RWPE2 (cell line): ENCODE measurements around the gene FAM117A.

ENCODE experiments used
- ATAC-seq: fragments of 200-7000 bp; cut with Tn5 transposase; 3 replicates; pipeline ENCODE4 v1.9.1; 2021; ENCODE audit warnings: low read depth
- DNase-seq: peaks from one replicate; pipeline ENCODE4 v3.0.0-alpha.2; 2020; ENCODE audit warnings: low spot score
- H3K27ac ChIP-seq: fragments of 450-650 bp; 2 replicates; pipeline ENCODE4 v1.5.1; 2017; ENCODE audit warnings: mild to moderate bottlenecking; ENCODE audit not compliant: poor library complexity, severe bottlenecking
- H3K27me3 ChIP-seq: fragments of 250-450 bp; sonication (Bioruptor Pico); 2 replicates; pipeline ENCODE4 v1.5.1; 2021; ENCODE audit warnings: mild to moderate bottlenecking, moderate library complexity; ENCODE audit not compliant: insufficient read depth, poor library complexity, severe bottlenecking
- H3K36me3 ChIP-seq: fragments of 250-450 bp; sonication (Bioruptor Pico); 2 replicates; pipeline ENCODE4 v1.5.1; 2020; ENCODE audit warnings: low read depth, mild to moderate bottlenecking, moderate library complexity
- H3K4me1 ChIP-seq: fragments of 250-450 bp; sonication (Bioruptor Pico); 2 replicates; pipeline ENCODE4 v1.5.1; 2021; ENCODE audit warnings: mild to moderate bottlenecking, moderate library complexity; ENCODE audit not compliant: insufficient read depth, poor library complexity, severe bottlenecking
- H3K4me3 ChIP-seq: fragments of 250-450 bp; sonication (Bioruptor Pico); 2 replicates; pipeline ENCODE4 v1.5.1; 2021; ENCODE audit warnings: mild to moderate bottlenecking, moderate library complexity; ENCODE audit not compliant: severe bottlenecking
- H3K9me3 ChIP-seq: fragments of 250-450 bp; sonication (Bioruptor Pico); 2 replicates; pipeline ENCODE4 v1.5.1; 2021; ENCODE audit warnings: mild to moderate bottlenecking, moderate library complexity; ENCODE audit not compliant: severe bottlenecking
- CTCF ChIP-seq: fragments of 450-650 bp; IDR thresholded peaks from one replicate; pipeline ENCODE4 v1.5.1; 2017; ENCODE audit warnings: mild to moderate bottlenecking, moderate library complexity; ENCODE audit not compliant: poor library complexity, severe bottlenecking

Gene FAM117A

DNA sequence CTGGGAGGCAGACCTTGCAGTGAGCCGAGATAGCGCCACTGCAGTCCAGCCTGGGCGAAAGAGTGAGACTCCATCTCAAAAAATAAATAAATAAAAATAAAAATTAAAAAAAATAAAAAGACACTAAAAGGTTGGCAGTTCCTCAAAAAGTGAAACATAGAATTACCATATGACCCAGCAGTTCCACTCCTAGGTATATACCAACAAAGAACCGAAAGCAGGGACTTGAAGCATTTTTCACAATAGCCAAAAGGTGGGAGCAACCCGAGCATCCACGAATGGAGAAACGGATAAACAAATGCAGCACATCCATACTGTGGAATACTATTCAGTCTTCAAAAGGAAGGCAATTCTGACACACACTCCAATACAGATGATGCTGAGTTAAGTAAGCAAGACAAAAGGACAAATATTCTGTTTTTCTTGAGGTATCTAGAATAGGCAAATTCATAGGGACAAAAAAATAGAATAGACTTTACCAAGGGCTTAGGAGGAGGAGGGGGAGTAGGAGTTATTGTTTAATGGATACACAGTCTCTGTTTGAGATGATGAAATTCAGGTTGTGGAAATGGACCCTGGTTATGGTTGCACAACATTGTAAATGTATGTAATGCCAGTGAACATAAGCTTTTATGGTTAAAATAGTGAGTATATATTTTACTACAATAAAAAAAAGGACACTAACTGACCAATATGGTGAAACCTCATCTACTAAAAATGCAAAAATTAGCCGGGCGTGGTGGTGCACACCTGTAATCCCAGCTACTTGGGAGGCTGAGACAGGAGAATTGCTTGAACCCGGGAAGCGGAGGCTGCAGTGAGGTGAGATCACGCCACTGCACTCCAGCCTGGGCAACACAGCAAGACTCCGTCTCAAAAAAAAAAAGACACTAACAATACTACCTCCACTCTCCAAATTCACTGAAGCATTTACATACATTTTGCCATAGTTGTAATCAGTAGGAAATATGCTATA, 29.1 kb downstream of the FAM117A start:
- DNase-seq (no peak), ATAC-seq (no peak)
- TF ChIP-seq CTCF: no peak
- Histone ChIP-seq H3K27ac (no peak overlapping the region), H3K36me3 (no peaks in the 10 kb centered on the region), H3K27me3 (no peaks in the 10 kb centered on the region), H3K4me1 (no peaks in the 10 kb centered on the region), H3K9me3 (no peaks in the 10 kb centered on the region), H3K4me3 (no peak overlapping the region)

- H3K27ac ChIP-seq: no peak overlapping the region
- no peak for DNase-seq
- no peak for TF ChIP-seq CTCF
- no peaks in the 10 kb centered on the region for H3K36me3 ChIP-seq
- H3K9me3 ChIP-seq: no peaks in the 10 kb centered on the region
- no peaks in the 10 kb centered on the region for H3K4me1 ChIP-seq
- ATAC-seq: no peak
- no peaks in the 10 kb centered on the region for H3K27me3 ChIP-seq
- no peak overlapping the region for H3K4me3 ChIP-seq
Measured at GRCh38 chr17:49731435-49731831, 32.5 kb downstream of the FAM117A start.

DNA sequence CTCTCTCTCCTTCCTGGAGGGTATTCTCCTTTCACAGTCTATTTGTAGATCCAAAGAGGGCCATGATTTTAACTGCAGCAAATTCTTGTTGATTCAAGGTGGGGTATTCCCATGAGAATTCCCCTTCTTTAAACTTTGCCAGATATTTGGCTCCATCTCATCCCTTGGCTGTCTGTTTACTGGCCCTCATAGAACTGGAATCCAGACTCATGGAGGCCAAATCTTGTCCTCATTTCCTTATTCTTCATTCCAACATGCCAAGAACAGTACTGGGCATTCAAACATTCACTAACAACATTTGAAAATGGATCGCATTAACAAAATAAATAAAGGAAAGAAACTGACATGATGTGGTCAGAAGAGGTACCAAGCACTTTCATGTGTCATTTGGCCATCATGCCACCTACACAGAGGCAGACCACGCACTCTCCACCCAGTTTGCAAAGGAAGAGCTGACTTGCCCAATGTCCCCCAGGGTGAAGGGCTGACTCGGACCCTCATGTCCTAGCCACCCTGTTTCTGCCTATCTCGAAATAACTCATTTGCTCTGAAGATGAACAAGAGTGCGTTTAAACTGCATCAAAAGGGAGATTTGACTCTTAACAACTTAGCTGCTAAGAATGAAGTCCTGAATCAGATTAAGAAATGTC, 33.0 kb downstream of the FAM117A start:
- TF ChIP-seq CTCF: no peak
- H3K27me3 ChIP-seq: no peaks in the 10 kb centered on the region
- no peak overlapping the region for H3K4me3 ChIP-seq
- H3K36me3 ChIP-seq: no peaks in the 10 kb centered on the region
- no peaks in the 10 kb centered on the region for H3K4me1 ChIP-seq
- DNase-seq (no peak), ATAC-seq (no peak)
- H3K9me3 ChIP-seq: no peaks in the 10 kb centered on the region
- H3K27ac ChIP-seq: no peak overlapping the region

DNA sequence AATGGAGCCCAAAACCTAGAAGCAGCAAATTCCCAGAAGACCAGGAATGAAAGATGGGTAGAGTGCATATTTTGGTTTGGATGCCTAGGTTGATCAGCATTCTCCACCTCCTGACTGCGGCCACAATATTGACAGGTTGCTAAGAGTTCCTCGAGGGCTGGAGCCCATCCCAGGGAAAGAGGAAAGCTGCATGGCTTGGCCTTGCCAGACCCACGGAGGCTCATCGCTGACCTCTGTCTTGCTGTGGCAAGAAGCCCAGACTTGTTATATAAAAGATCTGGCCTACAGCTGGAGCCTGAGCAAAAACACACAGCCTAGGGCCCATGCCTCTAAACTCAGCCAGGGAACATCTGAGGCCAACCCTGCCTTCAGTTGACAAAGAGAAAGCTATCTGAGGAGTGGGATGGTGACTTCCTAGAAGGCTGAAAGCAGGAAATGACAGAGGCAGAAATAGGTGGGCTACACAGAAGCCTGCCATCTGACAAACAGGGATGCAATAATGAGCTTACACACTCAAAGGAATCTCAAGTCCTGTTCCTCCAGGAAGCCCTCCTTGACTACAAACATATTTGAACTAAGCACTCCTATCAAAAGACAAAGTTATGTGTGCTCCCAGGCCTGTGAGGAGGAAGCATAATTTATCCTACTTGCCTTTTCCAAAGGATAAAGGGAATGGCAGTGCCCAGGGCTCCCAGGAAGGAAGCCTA, 33.7 kb downstream of the FAM117A start:
- no peak overlapping the region for H3K27ac ChIP-seq
- TF ChIP-seq CTCF: no peak
- no peaks in the 10 kb centered on the region for H3K27me3 ChIP-seq
- no peaks in the 10 kb centered on the region for H3K36me3 ChIP-seq
- H3K4me1 ChIP-seq: no peaks in the 10 kb centered on the region
- H3K9me3 ChIP-seq: no peaks in the 10 kb centered on the region
- no peak overlapping the region for H3K4me3 ChIP-seq
- DNase-seq: no peak
- no peak for ATAC-seq
